ENCODE results near the gene EGR1.

Gene EGR1

GRCh38 chr5:138490648-138491283, 25.5 kb downstream of the EGR1 start:
- H3K4me3 ChIP-seq (ENCODE audit: low read depth, low read length) = no peak overlapping the region
- TF ChIP-seq, protein P1, sequence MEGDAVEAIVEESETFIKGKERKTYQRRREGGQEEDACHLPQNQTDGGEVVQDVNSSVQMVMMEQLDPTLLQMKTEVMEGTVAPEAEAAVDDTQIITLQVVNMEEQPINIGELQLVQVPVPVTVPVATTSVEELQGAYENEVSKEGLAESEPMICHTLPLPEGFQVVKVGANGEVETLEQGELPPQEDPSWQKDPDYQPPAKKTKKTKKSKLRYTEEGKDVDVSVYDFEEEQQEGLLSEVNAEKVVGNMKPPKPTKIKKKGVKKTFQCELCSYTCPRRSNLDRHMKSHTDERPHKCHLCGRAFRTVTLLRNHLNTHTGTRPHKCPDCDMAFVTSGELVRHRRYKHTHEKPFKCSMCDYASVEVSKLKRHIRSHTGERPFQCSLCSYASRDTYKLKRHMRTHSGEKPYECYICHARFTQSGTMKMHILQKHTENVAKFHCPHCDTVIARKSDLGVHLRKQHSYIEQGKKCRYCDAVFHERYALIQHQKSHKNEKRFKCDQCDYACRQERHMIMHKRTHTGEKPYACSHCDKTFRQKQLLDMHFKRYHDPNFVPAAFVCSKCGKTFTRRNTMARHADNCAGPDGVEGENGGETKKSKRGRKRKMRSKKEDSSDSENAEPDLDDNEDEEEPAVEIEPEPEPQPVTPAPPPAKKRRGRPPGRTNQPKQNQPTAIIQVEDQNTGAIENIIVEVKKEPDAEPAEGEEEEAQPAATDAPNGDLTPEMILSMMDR (IDR thresholded peaks at IDR 0.05; ENCODE audit: low read depth, low read length, missing control alignments) = no peak
- no peak for DNase-seq (ENCODE audit: low read depth)

- no peak for DNase-seq (ENCODE audit: low read depth)
- TF ChIP-seq, protein P1 (IDR thresholded peaks at IDR 0.05; ENCODE audit: low read depth, low read length, missing control alignments) = no peak
- peak overlapping the region; percentile 43 for H3K4me3 ChIP-seq (ENCODE audit: low read depth, low read length)
Measured at GRCh38 chr5:138491284-138491648, 26.0 kb downstream of the EGR1 start.

DNA sequence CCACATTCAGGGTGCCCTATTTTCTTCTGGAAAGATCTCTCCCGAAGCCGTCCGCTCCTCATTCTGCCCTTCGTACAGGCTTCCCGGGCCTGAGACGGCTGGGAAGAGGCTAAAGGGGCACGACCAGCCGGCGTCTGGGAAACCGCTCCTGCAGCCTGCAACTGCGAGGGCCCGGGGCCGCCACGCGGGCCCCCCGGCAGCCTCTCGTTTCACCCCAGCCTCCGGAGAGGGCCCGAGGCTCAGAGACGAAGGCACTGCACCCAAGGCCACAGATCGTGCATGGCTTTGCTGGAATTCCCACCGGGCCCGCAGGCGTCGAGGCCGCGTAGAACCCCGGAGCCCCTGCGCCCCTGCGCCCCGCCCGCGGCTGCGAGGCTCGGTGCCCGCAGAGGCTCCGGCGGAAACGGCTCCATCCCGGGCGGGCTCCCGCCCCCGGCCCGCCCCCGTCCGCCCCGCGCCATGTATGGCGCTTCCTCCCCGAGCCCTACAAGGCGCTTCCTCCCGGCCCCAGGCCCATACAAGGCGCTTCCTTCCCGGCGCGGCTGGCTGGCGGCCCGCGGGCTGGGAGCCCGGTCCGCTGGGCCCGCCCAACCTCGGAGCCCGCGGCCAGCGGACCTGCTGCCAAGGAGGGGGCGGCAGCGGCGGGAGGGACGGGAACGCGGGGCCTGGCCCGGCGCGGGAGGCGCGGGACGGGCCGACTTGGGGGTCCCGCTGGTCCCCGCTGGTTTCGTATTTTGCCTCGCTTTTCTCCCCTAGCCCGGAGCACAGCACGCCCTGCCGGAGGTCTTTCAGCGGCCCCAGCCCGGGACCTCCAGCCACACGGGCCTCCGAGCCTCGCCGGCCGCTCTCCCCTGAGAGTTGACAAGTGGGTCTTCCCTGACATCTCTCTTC, 26.6 kb downstream of the EGR1 start:
- peak overlapping the region; percentile 61 for H3K4me3 ChIP-seq (ENCODE audit: low read depth, low read length)
- TF ChIP-seq, protein P1 (IDR thresholded peaks at IDR 0.05; ENCODE audit: low read depth, low read length, missing control alignments) = no peak
- peak; percentile 33 for DNase-seq (ENCODE audit: low read depth)

DNA sequence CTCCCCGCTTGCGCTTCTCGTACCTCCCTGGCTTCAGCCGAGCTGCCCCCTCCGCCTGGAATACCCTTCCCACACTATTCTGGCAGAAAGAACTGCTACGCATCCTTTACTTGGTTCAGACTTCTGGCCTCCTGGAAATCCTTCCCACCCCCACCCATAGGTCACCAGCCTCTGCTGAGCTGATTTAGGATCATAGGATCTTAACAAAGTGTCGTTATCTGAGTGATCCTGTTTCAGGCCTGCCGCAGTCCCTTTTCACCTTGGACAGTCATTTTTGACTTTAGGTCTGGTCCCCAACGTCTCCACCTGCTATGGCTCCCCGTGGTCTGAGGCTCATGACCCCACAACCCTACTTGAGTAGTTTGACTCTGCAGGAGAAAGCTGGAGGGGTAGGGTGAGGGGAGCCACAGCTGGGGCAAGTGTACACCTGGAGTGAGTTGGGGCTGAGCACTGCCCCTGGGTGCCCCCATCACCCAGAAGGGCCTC, 27.3 kb downstream of the EGR1 start:
- DNase-seq (ENCODE audit: low read depth) = no peak
- TF ChIP-seq, protein P1 (IDR thresholded peaks at IDR 0.05; ENCODE audit: low read depth, low read length, missing control alignments) = no peak
- peak overlapping the region; percentile 61; the same call in 1 of the 2 replicates for H3K4me3 ChIP-seq (ENCODE audit: low read depth, low read length)

- TF ChIP-seq, protein P1 (IDR thresholded peaks at IDR 0.05; ENCODE audit: low read depth, low read length, missing control alignments) = no peak
- no peak for DNase-seq (ENCODE audit: low read depth)
- H3K4me3 ChIP-seq (ENCODE audit: low read depth, low read length) = no peak overlapping the region
Measured at GRCh38 chr5:138495351-138495750, 30.1 kb downstream of the EGR1 start.

DNA sequence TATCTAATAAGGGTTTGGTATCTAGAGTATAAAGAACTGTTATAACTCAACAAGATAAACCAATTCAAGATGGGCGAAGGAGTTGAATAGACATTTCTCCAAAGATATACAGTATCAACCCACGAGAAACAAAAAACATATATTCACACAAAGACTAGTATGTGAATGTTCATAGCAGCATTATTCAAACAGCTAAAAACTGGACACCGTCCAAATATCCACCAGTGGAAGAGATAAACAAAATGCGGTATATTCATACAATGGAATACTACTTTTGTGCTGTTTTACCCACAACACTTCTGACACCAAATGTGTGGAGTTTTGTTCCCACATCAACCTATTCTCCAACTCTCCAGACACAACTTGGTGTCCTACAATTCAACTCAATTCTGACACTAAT, 33.1 kb downstream of the EGR1 start:
- TF ChIP-seq, protein P1 (IDR thresholded peaks at IDR 0.05; ENCODE audit: low read depth, low read length, missing control alignments) = no peak
- H3K4me3 ChIP-seq (ENCODE audit: low read depth, low read length) = no peak overlapping the region
- no peak for DNase-seq (ENCODE audit: low read depth)
